Measurements from ENCODE around the gene KLHL40. TPM values are rescaled to one million over a fixed set of nuclear protein-coding genes. Genes with fewer than 3 reads are reported as not detected.

The KLHL40 gene
- total and polyA plus RNA-seq, 2 donors (not counting 1 experiment from before 2014, with no cell fraction given) = not detected

DNA sequence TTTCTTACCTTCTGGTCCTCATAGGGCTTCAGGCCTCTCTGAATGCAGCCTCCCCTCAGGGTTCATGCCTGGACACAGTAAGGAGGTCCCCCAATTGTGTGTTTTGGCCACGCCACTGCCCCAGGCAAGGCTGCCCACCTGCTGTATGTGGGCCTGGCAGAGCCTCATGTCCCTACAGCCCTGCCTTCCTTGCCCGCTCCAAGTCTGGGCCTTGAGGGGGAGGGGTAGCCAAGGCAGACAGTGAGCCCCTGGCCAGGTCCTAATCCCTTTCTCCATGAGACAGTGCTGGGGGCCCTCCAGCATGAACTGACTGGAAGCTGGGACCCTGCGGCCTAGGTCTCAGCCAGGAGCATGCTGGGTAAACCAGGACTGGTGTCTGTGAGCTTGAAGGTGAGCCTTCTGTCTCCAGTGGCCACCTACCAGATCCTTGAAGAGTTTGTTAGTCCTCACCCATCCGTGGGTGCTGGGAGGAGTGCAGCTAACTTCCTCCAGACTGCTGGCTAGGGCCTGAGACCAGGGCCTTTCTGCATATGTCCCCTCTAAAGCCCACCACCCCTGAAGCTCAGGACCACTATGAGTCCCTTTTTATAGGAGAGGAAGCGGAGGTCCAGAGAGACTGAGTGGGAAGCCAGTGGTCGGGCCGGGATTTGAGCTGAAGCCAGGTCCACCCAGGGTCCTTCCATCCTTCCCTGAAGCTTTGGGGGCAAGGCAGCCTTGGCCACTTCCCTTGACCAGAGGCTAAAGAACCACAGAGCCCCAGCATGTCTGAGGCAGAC is 23.1 kb upstream of the KLHL40 start:
- TF ChIP-seq, protein P1, sequence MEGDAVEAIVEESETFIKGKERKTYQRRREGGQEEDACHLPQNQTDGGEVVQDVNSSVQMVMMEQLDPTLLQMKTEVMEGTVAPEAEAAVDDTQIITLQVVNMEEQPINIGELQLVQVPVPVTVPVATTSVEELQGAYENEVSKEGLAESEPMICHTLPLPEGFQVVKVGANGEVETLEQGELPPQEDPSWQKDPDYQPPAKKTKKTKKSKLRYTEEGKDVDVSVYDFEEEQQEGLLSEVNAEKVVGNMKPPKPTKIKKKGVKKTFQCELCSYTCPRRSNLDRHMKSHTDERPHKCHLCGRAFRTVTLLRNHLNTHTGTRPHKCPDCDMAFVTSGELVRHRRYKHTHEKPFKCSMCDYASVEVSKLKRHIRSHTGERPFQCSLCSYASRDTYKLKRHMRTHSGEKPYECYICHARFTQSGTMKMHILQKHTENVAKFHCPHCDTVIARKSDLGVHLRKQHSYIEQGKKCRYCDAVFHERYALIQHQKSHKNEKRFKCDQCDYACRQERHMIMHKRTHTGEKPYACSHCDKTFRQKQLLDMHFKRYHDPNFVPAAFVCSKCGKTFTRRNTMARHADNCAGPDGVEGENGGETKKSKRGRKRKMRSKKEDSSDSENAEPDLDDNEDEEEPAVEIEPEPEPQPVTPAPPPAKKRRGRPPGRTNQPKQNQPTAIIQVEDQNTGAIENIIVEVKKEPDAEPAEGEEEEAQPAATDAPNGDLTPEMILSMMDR (IDR thresholded peaks at IDR 0.05) = no peak
- no peak for TF ChIP-seq EZH2 (IDR thresholded peaks at IDR 0.05; ENCODE audit: borderline replicate concordance, insufficient read depth, low read depth, low read length, poor library complexity, severe bottlenecking)
- no peak for ATAC-seq (ENCODE audit: low read depth)
- no peaks in the 10 kb centered on the region for H3K9me3 ChIP-seq (ENCODE audit: control extremely low read depth in 1 of 3, control insufficient read depth in 2 of 3, insufficient read depth in 1 of 3, low read length in 2 of 3)
- Mint-ChIP-seq H3K9me3 (ENCODE audit: insufficient read depth) (no peaks in the 10 kb centered on the region), H3K4me3 (peak overlapping the region; percentile 19), H3K4me1 (peaks cover 13% of the 10 kb centered on the region), H3K27ac (peak overlapping the region; percentile 37), H3K27me3 (no peaks in the 10 kb centered on the region)
- ChIA-PET POLR2A (interaction anchor here (1.1 kb wide), 1 partner anchor 10 kb away, joined by 3 read pairs; no protein-coding TSS in a partner anchor), CTCF (interaction anchor here (1.3 kb wide), 1 partner anchor 115 kb away, joined by 3 read pairs; no protein-coding TSS in a partner anchor)
- H3K4me2 ChIP-seq (replicated peaks; ENCODE audit: low read depth, low read length, poor library complexity, severe bottlenecking) = no peak overlapping the region
- no peak overlapping the region for H3K9ac ChIP-seq (ENCODE audit: low read length)
- no peaks in the 10 kb centered on the region for H4K20me1 ChIP-seq (ENCODE audit: control insufficient read depth, insufficient read depth, low read length, poor library complexity, severe bottlenecking)
- 94% methylated on average over 7 of the region's 7 CpGs for WGBS (ENCODE audit: insufficient coverage)
- no peaks in the 10 kb centered on the region for H3K27me3 ChIP-seq (replicated peaks in 1 of 4; ENCODE audit: control extremely low read depth in 1 of 4, control insufficient read depth in 3 of 4, insufficient read depth in 4 of 4, low read length in 3 of 4)
- no peak overlapping the region for H3K4me3 ChIP-seq (ENCODE audit: control extremely low read depth in 1 of 5, extremely low read depth in 1 of 5, insufficient read depth in 1 of 5, low read depth in 2 of 5, low read length in 4 of 5)
- intact Hi-C loops (cut with micrococcal nuclease) = loop anchor here (5.0 kb wide), 1 partner anchor 80 kb away; no protein-coding TSS in a partner anchor
- H3K36me3 ChIP-seq (replicated peaks in 1 of 2; ENCODE audit: control extremely low read depth in 1 of 2, control insufficient read depth in 1 of 2, extremely low read depth in 1 of 2, insufficient read depth in 2 of 2, low read length in 1 of 2) = no peaks in the 10 kb centered on the region
- no peak for DNase-seq
- no peaks in the 10 kb centered on the region for H3K79me2 ChIP-seq (ENCODE audit: control insufficient read depth, insufficient read depth, low read length)
- no peak overlapping the region for H2AFZ ChIP-seq (ENCODE audit: insufficient read depth, low read depth, low read length, poor library complexity, severe bottlenecking)
- H3K4me1 ChIP-seq (ENCODE audit: control insufficient read depth in 2 of 2, insufficient read depth in 2 of 2, low read length in 2 of 2) = peaks cover 13 to 22% of the 10 kb centered on the region in 2 donors
- H3K27ac ChIP-seq (ENCODE audit: low read length in 2 of 2) = no peak overlapping the region

All from B cell (primary cell).